ENCODE measurements around the gene TAS1R3. TPM values are rescaled to one million over a fixed set of nuclear protein-coding genes. Genes with fewer than 3 reads are reported as not detected.

Gene TAS1R3
- total and polyA plus RNA-seq, 4 donors: 0.13 to 1.3 (median 0.55) TPM

DNA sequence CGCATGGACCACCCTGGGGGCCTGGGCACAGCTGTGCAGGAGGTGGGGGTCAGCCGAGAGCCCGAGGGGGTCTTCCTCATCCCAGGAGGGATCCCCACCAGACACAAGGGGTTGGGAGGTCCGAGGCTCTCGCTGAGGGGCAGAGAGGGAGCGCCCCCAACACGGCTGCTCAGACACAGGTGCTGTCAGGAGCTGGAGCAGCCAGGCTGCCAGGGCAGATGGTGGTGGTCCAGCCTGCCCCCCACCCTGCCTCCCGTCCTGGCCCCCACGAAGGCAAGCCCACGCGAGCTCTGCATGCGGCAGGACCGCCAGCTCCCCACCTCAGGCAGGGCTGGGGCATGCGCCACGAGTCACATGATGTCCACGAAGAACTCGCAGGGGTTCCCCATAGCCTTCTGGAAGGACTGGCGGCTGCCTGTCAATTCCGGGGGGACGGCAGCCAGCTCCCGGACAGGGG is 4.7 kb downstream of the TAS1R3 start:
- 91% methylated on average over 20 to 21 of the region's 21 CpGs for WGBS, 2 donors
- Histone ChIP-seq H3K27ac (ENCODE audit: low read depth in 1 of 2, low read length in 1 of 2) (no peak overlapping the region), H3K4me3 (no peak overlapping the region), H3K36me3 (ENCODE audit: control insufficient read depth in 4 of 4, insufficient read depth in 4 of 4, low read length in 4 of 4) (peaks cover 4 to 53% (median 8%) of the 10 kb centered on the region in 4 donors), H3K9ac (ENCODE audit: insufficient read depth in 1 of 2, low read length in 2 of 2) (no peak overlapping the region), H3K27me3 (ENCODE audit: control insufficient read depth in 3 of 3, insufficient read depth in 3 of 3, low read length in 2 of 3) (no peaks in the 10 kb centered on the region), H3K4me1 (ENCODE audit: control insufficient read depth in 5 of 5, insufficient read depth in 5 of 5, low read length in 5 of 5) (peaks cover 0 to 2% (median 0%) of the 10 kb centered on the region in 5 donors), H3K9me3 (ENCODE audit: control insufficient read depth in 4 of 4, insufficient read depth in 3 of 4, low read length in 3 of 4) (peaks cover 0 to 5% (median 0%) of the 10 kb centered on the region in 4 donors)
- TF ChIP-seq, protein P1, sequence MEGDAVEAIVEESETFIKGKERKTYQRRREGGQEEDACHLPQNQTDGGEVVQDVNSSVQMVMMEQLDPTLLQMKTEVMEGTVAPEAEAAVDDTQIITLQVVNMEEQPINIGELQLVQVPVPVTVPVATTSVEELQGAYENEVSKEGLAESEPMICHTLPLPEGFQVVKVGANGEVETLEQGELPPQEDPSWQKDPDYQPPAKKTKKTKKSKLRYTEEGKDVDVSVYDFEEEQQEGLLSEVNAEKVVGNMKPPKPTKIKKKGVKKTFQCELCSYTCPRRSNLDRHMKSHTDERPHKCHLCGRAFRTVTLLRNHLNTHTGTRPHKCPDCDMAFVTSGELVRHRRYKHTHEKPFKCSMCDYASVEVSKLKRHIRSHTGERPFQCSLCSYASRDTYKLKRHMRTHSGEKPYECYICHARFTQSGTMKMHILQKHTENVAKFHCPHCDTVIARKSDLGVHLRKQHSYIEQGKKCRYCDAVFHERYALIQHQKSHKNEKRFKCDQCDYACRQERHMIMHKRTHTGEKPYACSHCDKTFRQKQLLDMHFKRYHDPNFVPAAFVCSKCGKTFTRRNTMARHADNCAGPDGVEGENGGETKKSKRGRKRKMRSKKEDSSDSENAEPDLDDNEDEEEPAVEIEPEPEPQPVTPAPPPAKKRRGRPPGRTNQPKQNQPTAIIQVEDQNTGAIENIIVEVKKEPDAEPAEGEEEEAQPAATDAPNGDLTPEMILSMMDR (IDR thresholded peaks at IDR 0.05; ENCODE audit: control extremely low read depth, extremely low read depth): no peak
- ATAC-seq (ENCODE audit: insufficient read depth, low FRiP score) (no peak), DNase-seq (no peak)

DNA sequence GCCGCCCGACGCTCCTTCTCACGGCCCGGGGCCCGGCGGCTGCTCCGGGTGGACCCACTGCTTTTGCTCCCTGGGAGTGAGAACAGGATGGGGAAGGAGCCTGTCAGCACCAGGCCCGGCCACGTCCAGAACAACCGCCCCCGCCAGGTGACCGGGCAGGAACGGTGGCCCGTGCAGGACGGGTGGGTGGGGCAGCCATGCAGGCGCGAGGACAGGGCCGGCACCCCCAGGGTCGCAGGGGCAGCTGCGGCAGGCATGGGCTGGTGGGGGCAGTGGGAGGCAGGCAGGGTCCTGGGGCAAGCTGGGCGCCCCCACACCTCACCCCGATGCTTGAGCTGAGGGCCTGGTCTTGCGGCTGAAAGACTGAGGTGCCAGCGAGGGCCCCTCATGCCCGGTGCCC is 5.4 kb downstream of the TAS1R3 start:
- WGBS, 2 donors: 93 to 94% methylated on average over 22 to 26 of the region's 26 CpGs
- H3K9me3 ChIP-seq (ENCODE audit: control insufficient read depth in 4 of 4, insufficient read depth in 3 of 4, low read length in 3 of 4): peaks cover 0 to 5% (median 0%) of the 10 kb centered on the region in 4 donors
- peaks cover 0 to 2% (median 0%) of the 10 kb centered on the region in 5 donors for H3K4me1 ChIP-seq (ENCODE audit: control insufficient read depth in 5 of 5, insufficient read depth in 5 of 5, low read length in 5 of 5)

DNA sequence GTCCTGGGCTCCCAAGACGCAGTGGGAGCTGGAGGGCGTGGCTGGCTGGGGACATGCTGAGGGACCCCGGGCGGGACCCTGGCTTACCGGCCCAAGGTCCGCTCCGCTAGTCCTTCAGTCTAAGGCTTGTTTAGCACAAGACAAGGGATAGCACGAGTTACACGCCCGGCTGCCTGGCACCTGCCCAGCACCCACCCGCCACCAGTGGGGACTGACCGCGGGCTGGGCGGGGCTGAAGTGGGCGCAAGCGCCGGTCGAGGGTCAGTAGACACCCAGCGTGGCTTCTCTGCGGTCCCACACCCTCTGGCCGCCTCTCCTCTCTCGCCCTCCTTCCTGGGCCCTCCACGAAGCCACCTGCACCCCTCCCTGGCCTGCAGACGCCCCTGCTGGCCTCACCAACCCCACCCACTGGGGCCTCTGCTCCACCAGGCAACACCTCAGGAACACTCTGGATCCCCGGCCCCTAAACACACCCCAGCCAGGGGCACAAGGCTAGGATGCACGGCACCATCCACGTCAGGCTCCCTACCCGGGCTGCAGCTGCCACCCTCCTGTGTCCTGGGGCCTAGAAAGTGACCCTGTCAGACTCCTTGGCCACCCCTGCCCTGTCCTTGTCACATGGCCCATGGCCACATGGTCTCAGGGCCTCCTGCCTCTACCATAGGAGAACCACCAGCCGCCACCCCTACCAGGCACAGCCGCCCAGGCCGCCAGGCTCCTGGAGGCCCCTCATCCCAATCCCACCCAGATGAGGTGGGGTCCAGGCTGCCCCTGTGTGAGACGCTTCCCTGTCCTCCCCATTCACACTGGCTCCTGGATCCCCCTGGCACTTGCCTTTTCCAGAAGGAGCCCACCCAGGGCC is 6.1 kb downstream of the TAS1R3 start:
- no peak for DNase-seq
- Histone ChIP-seq H3K4me3 (no peak overlapping the region), H3K9me3 (ENCODE audit: control insufficient read depth in 4 of 4, insufficient read depth in 3 of 4, low read length in 3 of 4) (peaks cover 0 to 5% (median 0%) of the 10 kb centered on the region in 4 donors), H3K36me3 (ENCODE audit: control insufficient read depth in 4 of 4, insufficient read depth in 4 of 4, low read length in 4 of 4) (peaks cover 4 to 59% (median 11%) of the 10 kb centered on the region in 4 donors), H3K4me1 (ENCODE audit: control insufficient read depth in 5 of 5, insufficient read depth in 5 of 5, low read length in 5 of 5) (peaks cover 0 to 2% (median 0%) of the 10 kb centered on the region in 5 donors), H3K9ac (ENCODE audit: insufficient read depth in 1 of 2, low read length in 2 of 2) (no peak overlapping the region), H3K27me3 (ENCODE audit: control insufficient read depth in 3 of 3, insufficient read depth in 3 of 3, low read length in 2 of 3) (no peaks in the 10 kb centered on the region), H3K27ac (ENCODE audit: low read depth in 1 of 2, low read length in 1 of 2) (no peak overlapping the region)
- TF ChIP-seq, protein P1 (IDR thresholded peaks at IDR 0.05; ENCODE audit: control extremely low read depth, extremely low read depth): no peak
- ATAC-seq (ENCODE audit: insufficient read depth, low FRiP score): no peak
- WGBS, 2 donors: 97 to 98% methylated on average over 24 to 32 of the region's 32 CpGs

More for the DNA sequence above, 5.4 kb downstream of the TAS1R3 start:
- H3K36me3 ChIP-seq (ENCODE audit: control insufficient read depth in 4 of 4, insufficient read depth in 4 of 4, low read length in 4 of 4): peaks cover 4 to 55% (median 11%) of the 10 kb centered on the region in 4 donors
- ATAC-seq (ENCODE audit: insufficient read depth, low FRiP score) (no peak), DNase-seq (no peak)
- TF ChIP-seq, protein P1 (IDR thresholded peaks at IDR 0.05; ENCODE audit: control extremely low read depth, extremely low read depth): no peak
- H3K4me3 ChIP-seq: no peak overlapping the region
- no peak overlapping the region for H3K27ac ChIP-seq (ENCODE audit: low read depth in 1 of 2, low read length in 1 of 2)
- H3K9ac ChIP-seq (ENCODE audit: insufficient read depth in 1 of 2, low read length in 2 of 2): no peak overlapping the region
- H3K27me3 ChIP-seq (ENCODE audit: control insufficient read depth in 3 of 3, insufficient read depth in 3 of 3, low read length in 2 of 3): no peaks in the 10 kb centered on the region

Measured in lung (tissue), 12 donors.